SK-N-SH treated with all-trans-retinoic acid at 6 μM for 48 hours (cell line): ENCODE data around the gene RPS4Y1.

ENCODE experiments used
- ARNTL ChIP-seq: fragments of 450-650 bp; formaldehyde crosslinking; IDR thresholded peaks from 2 replicates; pipeline ENCODE4 v1.5.0; 2020; ENCODE audit warnings: low read depth, mild to moderate bottlenecking, moderate library complexity, borderline replicate concordance
- CREB5 ChIP-seq: fragments of 250-450 bp; sonication (Bioruptor Pico); IDR thresholded peaks from 2 replicates; pipeline ENCODE4 v1.5.1; 2020; ENCODE audit warnings: low read depth, mild to moderate bottlenecking, moderate library complexity
- ESRRG ChIP-seq: fragments of 250-450 bp; sonication (Bioruptor Pico); IDR thresholded peaks from 2 replicates; pipeline ENCODE4 v1.6.1; 2021; ENCODE audit warnings: mild to moderate bottlenecking
- GLIS3 ChIP-seq: fragments of 250-450 bp; sonication (Bioruptor Pico); IDR thresholded peaks from 2 replicates; pipeline ENCODE4 v1.5.0; 2020; ENCODE audit warnings: mild to moderate bottlenecking, moderate library complexity
- PATZ1 ChIP-seq: fragments of 250-450 bp; sonication (Bioruptor Pico); IDR thresholded peaks from 2 replicates; pipeline ENCODE4 v1.8.0; 2020; ENCODE audit warnings: mild to moderate bottlenecking, moderate library complexity, borderline replicate concordance
- POU6F1 ChIP-seq: fragments of 250-450 bp; sonication (Bioruptor Pico); IDR thresholded peaks from 2 replicates; pipeline ENCODE4 v1.8.0; 2021; ENCODE audit warnings: low read depth, mild to moderate bottlenecking, moderate library complexity, borderline replicate concordance
- PPARA ChIP-seq: fragments of 250-450 bp; sonication (Bioruptor Pico); IDR thresholded peaks from 2 replicates; pipeline ENCODE4 v1.5.0; 2020; ENCODE audit warnings: mild to moderate bottlenecking, borderline replicate concordance
- SNAI2 ChIP-seq: fragments of 250-450 bp; sonication (Bioruptor Pico); IDR thresholded peaks from 2 replicates; pipeline ENCODE4 v1.5.0; 2020; ENCODE audit warnings: mild to moderate bottlenecking, moderate library complexity
- ZFP3 ChIP-seq: fragments of 250-450 bp; sonication (Bioruptor Pico); IDR thresholded peaks from 2 replicates; pipeline ENCODE4 v1.5.0; 2020; ENCODE audit warnings: mild to moderate bottlenecking, moderate library complexity

GRCh38 chrY:2848384-2848783 lies 7.0 kb downstream of the RPS4Y1 start:
- TF ChIP-seq ESRRG (CRISPR knock-in tag) (no peak), PATZ1 (CRISPR knock-in tag) (no peak), ZFP3 (no peak), CREB5 (CRISPR knock-in tag) (no peak), PPARA (no peak), GLIS3 (CRISPR knock-in tag) (no peak), POU6F1 (CRISPR knock-in tag) (no peak), ARNTL (no peak), SNAI2 (CRISPR knock-in tag) (no peak)
